Activated naive CD8-positive, alpha-beta T cell treated with anti-CD3 and anti-CD28 coated beads, Interleukin-2, amount 10 ng/mL, durations not matched to agents 7 days and 5 days (primary cell): ENCODE results near the gene SLC39A3. TPM values are rescaled to one million over a fixed set of nuclear protein-coding genes. Genes with fewer than 3 reads are reported as not detected.

Source experiments
- ATAC-seq: fragments of 150-1000 bp; cut with Tn5 transposase; one replicate; pipeline ENCODE4 v1.10.0; 2021; ENCODE audit warnings: low read depth, moderate library complexity
- POLR2A ChIA-PET: fragments of 350-600 bp; sonication (Branson Sonifier 250); formaldehyde crosslinking; loops from one replicate; lab custom pipeline; 2021; ENCODE audit warnings: antibody characterized with exemption; lab: Charles Lee
- DNase-seq: peaks from one replicate; pipeline ENCODE4 v3.0.0; 2021
- H3K27ac Mint-ChIP-seq: one replicate; pipeline ENCODE4 v1.8.0; 2022; ENCODE audit warnings: mild to moderate bottlenecking, mixed read lengths
- H3K27me3 Mint-ChIP-seq: one replicate; pipeline ENCODE4 v1.8.0; 2022; ENCODE audit warnings: mild to moderate bottlenecking, moderate library complexity, mixed read lengths
- H3K36me3 Mint-ChIP-seq: one replicate; pipeline ENCODE4 v1.8.0; 2021; ENCODE audit warnings: mild to moderate bottlenecking, mixed read lengths
- H3K4me1 Mint-ChIP-seq: one replicate; pipeline ENCODE4 v1.8.0; 2021; ENCODE audit warnings: mixed read lengths
- H3K4me3 Mint-ChIP-seq: one replicate; pipeline ENCODE4 v1.8.0; 2022; ENCODE audit warnings: mild to moderate bottlenecking, moderate library complexity, mixed read lengths
- H3K9me3 Mint-ChIP-seq: one replicate; pipeline ENCODE4 v1.8.0; 2021; ENCODE audit warnings: mixed read lengths
- total RNA-seq, 2 experiments: library from RNA; stranded (reverse); gene quantifications; one replicate each; pipeline ENCODE4 v1.2.3, GENCODE V29; 2021

The SLC39A3 gene
- total RNA-seq, 2 experiments from 2014 or later, result 22.4 to 24.2 TPM

GRCh38 chr19:2731181-2731995 is 8.4 kb downstream of the SLC39A3 start:
- no peak for ATAC-seq
- Mint-ChIP-seq H3K36me3 (peaks cover 13% of the 10 kb centered on the region), H3K4me1 (no peaks in the 10 kb centered on the region), H3K27me3 (peaks cover 3% of the 10 kb centered on the region), H3K27ac (no peak overlapping the region), H3K9me3 (no peaks in the 10 kb centered on the region), H3K4me3 (no peak overlapping the region)
- no peak for DNase-seq
- POLR2A ChIA-PET, result no interaction called here

- DNase-seq (no peak), ATAC-seq (no peak)
- no peak overlapping the region for H3K27ac Mint-ChIP-seq
- peaks cover 6% of the 10 kb centered on the region for H3K36me3 Mint-ChIP-seq
- no peaks in the 10 kb centered on the region for H3K9me3 Mint-ChIP-seq
- H3K27me3 Mint-ChIP-seq, result peaks cover 5% of the 10 kb centered on the region
- POLR2A ChIA-PET, result no interaction called here
- H3K4me3 Mint-ChIP-seq, result no peak overlapping the region
- no peaks in the 10 kb centered on the region for H3K4me1 Mint-ChIP-seq
These were observed 9.6 kb downstream of the SLC39A3 start for GRCh38 chr19:2729943-2730818.

- no peaks in the 10 kb centered on the region for H3K9me3 Mint-ChIP-seq
- H3K27ac Mint-ChIP-seq, result no peak overlapping the region
- no peaks in the 10 kb centered on the region for H3K4me1 Mint-ChIP-seq
- DNase-seq, result no peak
- H3K36me3 Mint-ChIP-seq, result no peaks in the 10 kb centered on the region
- peaks cover 5% of the 10 kb centered on the region for H3K27me3 Mint-ChIP-seq
- no peak overlapping the region for H3K4me3 Mint-ChIP-seq
- ATAC-seq, result no peak
- POLR2A ChIA-PET, result no interaction called here
These were observed 10.9 kb downstream of the SLC39A3 start for GRCh38 chr19:2728783-2729387.

DNA sequence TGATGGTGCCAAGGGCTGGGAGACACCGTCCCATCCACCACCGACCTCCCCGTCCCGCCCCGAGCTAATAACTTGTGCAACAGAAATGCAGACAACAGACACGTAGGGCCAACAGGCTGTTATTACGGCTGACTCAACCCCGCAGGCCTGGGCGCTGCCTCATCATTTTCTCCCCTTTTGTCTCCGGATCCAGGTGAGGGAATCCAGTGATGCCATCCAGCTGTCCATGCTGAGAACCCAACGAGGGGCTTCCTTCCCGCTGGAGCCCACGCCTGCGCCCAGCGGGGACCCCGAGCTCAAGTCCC is 12.2 kb downstream of the SLC39A3 start:
- POLR2A ChIA-PET, result no interaction called here
- Mint-ChIP-seq H3K9me3 (no peaks in the 10 kb centered on the region), H3K4me3 (no peak overlapping the region), H3K36me3 (no peaks in the 10 kb centered on the region), H3K4me1 (no peaks in the 10 kb centered on the region), H3K27me3 (peaks cover 5% of the 10 kb centered on the region), H3K27ac (no peak overlapping the region)
- DNase-seq (no peak), ATAC-seq (no peak)

DNA sequence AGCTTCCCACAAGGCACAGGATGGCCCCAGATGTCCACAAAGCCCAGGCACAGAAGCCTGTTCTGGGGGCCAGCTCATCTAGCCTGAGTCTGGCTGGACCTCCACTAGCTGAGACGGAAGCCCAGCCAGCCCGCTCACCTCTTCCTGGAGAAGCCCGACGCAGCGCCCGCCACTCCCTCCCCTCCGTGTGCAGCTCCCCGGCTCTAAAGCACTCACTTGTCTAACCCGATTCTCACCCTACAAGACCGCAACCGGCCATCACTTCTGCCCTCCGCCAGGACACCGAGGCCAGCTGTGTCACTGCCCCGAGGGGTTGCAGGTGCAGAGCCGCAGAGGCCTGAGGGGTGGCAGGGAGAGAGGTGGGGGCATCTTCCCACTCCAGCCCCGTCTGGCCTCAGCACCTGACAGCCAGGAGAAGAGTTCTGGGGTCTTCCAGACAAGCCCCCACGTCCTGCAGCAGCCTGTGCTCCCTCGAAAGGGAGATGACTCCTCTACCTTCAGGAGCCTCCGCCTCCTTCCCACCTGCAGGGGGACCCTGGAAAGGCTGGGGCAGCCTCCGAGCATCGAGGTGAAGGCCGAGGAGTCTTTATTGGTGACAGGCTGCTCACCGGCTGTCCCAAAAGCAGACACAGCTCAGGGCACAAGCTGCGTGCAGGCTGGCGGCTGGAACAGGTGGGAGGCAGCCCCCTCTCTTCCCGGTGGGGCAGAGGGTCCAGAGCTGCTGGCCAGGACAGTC is 12.7 kb downstream of the SLC39A3 start:
- no peaks in the 10 kb centered on the region for H3K36me3 Mint-ChIP-seq
- no peaks in the 10 kb centered on the region for H3K9me3 Mint-ChIP-seq
- ATAC-seq, result peak; percentile 34
- no peaks in the 10 kb centered on the region for H3K4me1 Mint-ChIP-seq
- POLR2A ChIA-PET, result interaction anchor here (0.6 kb wide), 1 partner anchor 646 kb away, joined by 3 read pairs; no protein-coding TSS in a partner anchor
- peaks cover 7% of the 10 kb centered on the region for H3K27me3 Mint-ChIP-seq
- no peak for DNase-seq
- H3K27ac Mint-ChIP-seq, result no peak overlapping the region
- no peak overlapping the region for H3K4me3 Mint-ChIP-seq

DNA sequence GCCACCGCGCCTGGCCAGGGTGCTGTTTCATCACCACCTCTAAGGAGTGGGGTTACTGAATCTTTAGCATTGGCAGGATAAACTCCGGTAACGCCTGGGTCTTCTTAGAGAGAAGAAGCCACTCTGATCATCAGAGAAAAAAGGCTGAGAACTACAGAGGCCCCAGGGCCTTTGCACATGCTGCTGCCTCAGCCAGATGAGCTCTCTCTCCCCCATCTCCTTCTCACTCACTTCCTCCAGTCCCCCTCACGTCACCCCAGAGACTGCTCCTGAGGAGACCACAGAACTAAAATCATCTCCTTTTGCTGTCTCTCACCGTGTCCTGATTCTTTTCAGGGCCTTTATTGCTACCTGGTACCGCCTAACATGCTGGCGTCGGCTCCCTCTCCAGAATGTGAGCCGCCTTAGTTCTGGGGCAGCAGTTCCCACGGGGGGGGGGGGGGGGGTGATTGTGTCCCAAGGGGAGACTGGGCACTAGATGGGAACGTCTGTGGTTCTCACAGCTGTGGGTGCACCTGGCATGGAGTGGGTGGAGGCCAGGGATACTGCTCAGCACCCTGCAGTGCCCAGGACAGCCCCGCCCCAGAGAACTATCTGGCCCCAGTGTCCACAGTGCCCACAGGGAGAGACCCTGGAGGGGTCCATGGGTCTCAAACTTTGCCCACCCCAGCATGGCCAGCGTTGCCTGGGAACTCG is 13.5 kb downstream of the SLC39A3 start:
- Mint-ChIP-seq H3K4me1 (no peaks in the 10 kb centered on the region), H3K9me3 (no peaks in the 10 kb centered on the region), H3K27ac (no peak overlapping the region), H3K36me3 (no peaks in the 10 kb centered on the region), H3K27me3 (peaks cover 13% of the 10 kb centered on the region), H3K4me3 (no peak overlapping the region)
- ATAC-seq (no peak), DNase-seq (no peak)
- POLR2A ChIA-PET, result interaction anchor here (0.6 to 1.1 kb wide), 2 partner anchors 13 to 647 kb away, joined by 3 to 8 read pairs; no protein-coding TSS in a partner anchor

GRCh38 chr19:2724148-2724557 is 15.7 kb downstream of the SLC39A3 start:
- no peak for DNase-seq
- POLR2A ChIA-PET, result no interaction called here
- no peaks in the 10 kb centered on the region for H3K9me3 Mint-ChIP-seq
- no peaks in the 10 kb centered on the region for H3K36me3 Mint-ChIP-seq
- no peak overlapping the region for H3K27ac Mint-ChIP-seq
- ATAC-seq, result no peak
- no peaks in the 10 kb centered on the region for H3K4me1 Mint-ChIP-seq
- peaks cover 23% of the 10 kb centered on the region for H3K27me3 Mint-ChIP-seq
- H3K4me3 Mint-ChIP-seq, result no peak overlapping the region

DNA sequence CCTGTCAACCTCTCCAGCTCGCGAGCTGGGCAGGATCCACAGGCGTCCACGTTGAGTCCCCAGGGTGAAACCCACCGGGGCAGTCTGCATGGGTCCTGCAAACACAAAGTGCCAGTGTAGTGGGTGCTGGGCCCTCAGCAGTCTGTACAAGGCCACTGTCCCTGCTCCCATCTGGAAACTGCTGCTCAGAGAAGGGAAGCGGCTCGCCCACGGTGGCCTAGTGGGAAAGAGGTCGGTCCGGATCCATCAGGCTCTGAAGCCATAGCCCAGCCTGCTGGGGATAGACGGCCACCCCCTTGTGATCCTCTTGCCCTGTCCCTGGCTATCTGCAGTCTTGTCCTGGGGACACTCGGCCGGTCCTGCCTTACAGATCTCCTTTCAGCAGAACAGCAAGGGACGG is 16.1 kb downstream of the SLC39A3 start:
- no peaks in the 10 kb centered on the region for H3K4me1 Mint-ChIP-seq
- H3K9me3 Mint-ChIP-seq, result no peaks in the 10 kb centered on the region
- H3K27ac Mint-ChIP-seq, result no peak overlapping the region
- no peak overlapping the region for H3K4me3 Mint-ChIP-seq
- H3K36me3 Mint-ChIP-seq, result no peaks in the 10 kb centered on the region
- H3K27me3 Mint-ChIP-seq, result peaks cover 26% of the 10 kb centered on the region
- POLR2A ChIA-PET, result no interaction called here
- DNase-seq (no peak), ATAC-seq (no peak)

GRCh38 chr19:2723345-2723715 is 16.5 kb downstream of the SLC39A3 start:
- H3K27ac Mint-ChIP-seq, result no peak overlapping the region

GRCh38 chr19:2722541-2723344 is 17.1 kb downstream of the SLC39A3 start:
- DNase-seq, result no peak
- Mint-ChIP-seq H3K4me3 (no peak overlapping the region), H3K27ac (no peak overlapping the region), H3K36me3 (no peaks in the 10 kb centered on the region), H3K9me3 (no peaks in the 10 kb centered on the region), H3K4me1 (no peaks in the 10 kb centered on the region), H3K27me3 (peaks cover 25% of the 10 kb centered on the region)
- no peak for ATAC-seq
- POLR2A ChIA-PET, result no interaction called here

More at GRCh38 chr19:2723345-2723715, 16.5 kb downstream of the SLC39A3 start:
- Mint-ChIP-seq H3K4me1 (no peaks in the 10 kb centered on the region), H3K27me3 (peaks cover 26% of the 10 kb centered on the region), H3K36me3 (no peaks in the 10 kb centered on the region), H3K4me3 (no peak overlapping the region), H3K9me3 (no peaks in the 10 kb centered on the region)
- ATAC-seq (no peak), DNase-seq (no peak)
- POLR2A ChIA-PET, result no interaction called here

GRCh38 chr19:2721570-2722540 is 18.0 kb downstream of the SLC39A3 start:
- no peak overlapping the region for H3K4me3 Mint-ChIP-seq

More at GRCh38 chr19:2721570-2722540, 18.0 kb downstream of the SLC39A3 start:
- POLR2A ChIA-PET, result no interaction called here
- ATAC-seq, result no peak
- H3K27ac Mint-ChIP-seq, result no peak overlapping the region
- no peak for DNase-seq
- no peaks in the 10 kb centered on the region for H3K9me3 Mint-ChIP-seq
- no peaks in the 10 kb centered on the region for H3K36me3 Mint-ChIP-seq
- peaks cover 23% of the 10 kb centered on the region for H3K27me3 Mint-ChIP-seq
- no peaks in the 10 kb centered on the region for H3K4me1 Mint-ChIP-seq
